Parathyroid adenoma (tissue), 2 donors: Measurements from ENCODE around the gene ABLIM2.
"Not testable (repeated sequence)": the region's sequence is repeated elsewhere in the genome, so short reads cannot be mapped to it uniquely, and the experiment has no call there.

Experiments
- H2AFZ ChIP-seq: fragments of 300-600 bp; sonication (generic); one replicate; pipeline ENCODE4 v1.7.0; 2017; ENCODE audit warnings: antibody characterized with exemption, mild to moderate bottlenecking
- H3K27ac ChIP-seq: fragments of 300-600 bp; sonication (generic); one replicate; pipeline ENCODE4 v1.7.0; 2017
- H3K27me3 ChIP-seq: fragments of 300-600 bp; sonication (generic); one replicate; pipeline ENCODE4 v1.7.0; 2017; ENCODE audit warnings: low read length; ENCODE audit not compliant: control insufficient read depth, insufficient read depth
- H3K36me3 ChIP-seq: fragments of 300-600 bp; sonication (generic); one replicate; pipeline ENCODE4 v1.7.0; 2017; ENCODE audit warnings: low read length; ENCODE audit not compliant: control insufficient read depth, insufficient read depth
- H3K4me1 ChIP-seq: fragments of 300-600 bp; sonication (generic); one replicate; pipeline ENCODE4 v1.7.0; 2017; ENCODE audit warnings: control low read depth
- H3K4me2 ChIP-seq: fragments of 300-600 bp; sonication (generic); one replicate; pipeline ENCODE4 v1.7.0; 2017; ENCODE audit warnings: low read length
- H3K4me3 ChIP-seq: fragments of 300-600 bp; sonication (generic); one replicate; pipeline ENCODE4 v1.7.0; 2017; ENCODE audit warnings: low read depth, low read length
- H3K79me2 ChIP-seq: fragments of 300-600 bp; sonication (generic); one replicate; pipeline ENCODE4 v1.7.0; 2017; ENCODE audit warnings: control low read depth
- H3K9ac ChIP-seq: fragments of 300-600 bp; sonication (generic); one replicate; pipeline ENCODE4 v1.7.0; 2017; ENCODE audit warnings: mild to moderate bottlenecking
- H3K9me3 ChIP-seq: fragments of 300-600 bp; sonication (generic); one replicate; pipeline ENCODE4 v1.7.0; 2017; ENCODE audit warnings: low read length; ENCODE audit not compliant: control insufficient read depth
- TF ChIP-seq, protein P1 (sequence below): fragments of 300-600 bp; sonication (generic); IDR thresholded peaks from one replicate; pipeline ENCODE4 v1.7.0; 2017; ENCODE audit warnings: antibody characterized with exemption, mild to moderate bottlenecking
- donor health status: primary hyperparathyroidism.

The ABLIM2 gene

DNA sequence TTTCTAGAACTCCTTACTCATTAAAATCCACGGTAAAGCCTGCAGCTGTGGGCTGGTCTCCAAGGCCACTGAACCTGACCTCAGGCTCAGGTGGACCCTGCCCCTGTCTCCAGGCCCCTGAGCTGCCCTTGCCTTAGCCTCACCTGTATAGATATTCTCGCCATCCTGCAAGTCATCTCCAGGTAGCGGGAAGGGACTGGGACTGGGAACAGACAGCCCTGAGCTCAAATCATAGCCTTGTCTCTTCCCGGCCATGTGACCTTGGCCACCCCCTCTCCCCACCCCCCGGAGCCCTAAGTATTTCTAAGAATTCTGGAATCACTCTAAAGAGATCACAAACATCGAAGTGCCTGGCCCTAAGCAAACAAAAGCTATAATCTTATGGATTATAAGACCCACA, 17.7 kb downstream of the ABLIM2 start:
- no peaks in the 10 kb centered on the region for H3K9me3 ChIP-seq
- TF ChIP-seq, protein P1, sequence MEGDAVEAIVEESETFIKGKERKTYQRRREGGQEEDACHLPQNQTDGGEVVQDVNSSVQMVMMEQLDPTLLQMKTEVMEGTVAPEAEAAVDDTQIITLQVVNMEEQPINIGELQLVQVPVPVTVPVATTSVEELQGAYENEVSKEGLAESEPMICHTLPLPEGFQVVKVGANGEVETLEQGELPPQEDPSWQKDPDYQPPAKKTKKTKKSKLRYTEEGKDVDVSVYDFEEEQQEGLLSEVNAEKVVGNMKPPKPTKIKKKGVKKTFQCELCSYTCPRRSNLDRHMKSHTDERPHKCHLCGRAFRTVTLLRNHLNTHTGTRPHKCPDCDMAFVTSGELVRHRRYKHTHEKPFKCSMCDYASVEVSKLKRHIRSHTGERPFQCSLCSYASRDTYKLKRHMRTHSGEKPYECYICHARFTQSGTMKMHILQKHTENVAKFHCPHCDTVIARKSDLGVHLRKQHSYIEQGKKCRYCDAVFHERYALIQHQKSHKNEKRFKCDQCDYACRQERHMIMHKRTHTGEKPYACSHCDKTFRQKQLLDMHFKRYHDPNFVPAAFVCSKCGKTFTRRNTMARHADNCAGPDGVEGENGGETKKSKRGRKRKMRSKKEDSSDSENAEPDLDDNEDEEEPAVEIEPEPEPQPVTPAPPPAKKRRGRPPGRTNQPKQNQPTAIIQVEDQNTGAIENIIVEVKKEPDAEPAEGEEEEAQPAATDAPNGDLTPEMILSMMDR: no peak
- no peaks in the 10 kb centered on the region for H3K27me3 ChIP-seq
- no peaks in the 10 kb centered on the region for H3K4me1 ChIP-seq
- no peak overlapping the region for H3K4me3 ChIP-seq
- no peaks in the 10 kb centered on the region for H3K36me3 ChIP-seq
- no peak overlapping the region for H3K27ac ChIP-seq
- H2AFZ ChIP-seq: no peak overlapping the region
- no peaks in the 10 kb centered on the region for H3K79me2 ChIP-seq
- no peak overlapping the region for H3K4me2 ChIP-seq
- no peak overlapping the region for H3K9ac ChIP-seq

DNA sequence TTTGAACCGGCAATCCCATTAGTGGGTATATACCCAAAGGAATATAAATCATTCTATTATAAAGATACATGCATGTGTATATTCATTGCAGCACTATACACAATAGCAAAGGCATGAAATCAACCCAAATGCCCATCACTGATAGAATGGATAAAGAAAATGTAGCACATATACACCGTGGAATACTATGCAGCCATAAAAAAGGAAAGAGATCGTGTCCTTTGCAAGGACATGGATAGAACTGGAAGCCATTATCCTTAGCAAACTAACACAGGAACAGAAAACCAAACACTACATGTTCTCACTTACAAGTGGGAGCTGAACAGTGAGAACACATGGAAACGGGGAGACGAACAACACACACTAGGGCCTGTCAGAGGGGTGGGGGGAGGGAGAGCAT, 18.9 kb downstream of the ABLIM2 start:
- not testable (repeated sequence) for H3K9me3 ChIP-seq, H3K4me3 ChIP-seq, H3K27me3 ChIP-seq, H2AFZ ChIP-seq, H3K27ac ChIP-seq, H3K4me1 ChIP-seq, H3K4me2 ChIP-seq, H3K36me3 ChIP-seq, H3K9ac ChIP-seq, H3K79me2 ChIP-seq

DNA sequence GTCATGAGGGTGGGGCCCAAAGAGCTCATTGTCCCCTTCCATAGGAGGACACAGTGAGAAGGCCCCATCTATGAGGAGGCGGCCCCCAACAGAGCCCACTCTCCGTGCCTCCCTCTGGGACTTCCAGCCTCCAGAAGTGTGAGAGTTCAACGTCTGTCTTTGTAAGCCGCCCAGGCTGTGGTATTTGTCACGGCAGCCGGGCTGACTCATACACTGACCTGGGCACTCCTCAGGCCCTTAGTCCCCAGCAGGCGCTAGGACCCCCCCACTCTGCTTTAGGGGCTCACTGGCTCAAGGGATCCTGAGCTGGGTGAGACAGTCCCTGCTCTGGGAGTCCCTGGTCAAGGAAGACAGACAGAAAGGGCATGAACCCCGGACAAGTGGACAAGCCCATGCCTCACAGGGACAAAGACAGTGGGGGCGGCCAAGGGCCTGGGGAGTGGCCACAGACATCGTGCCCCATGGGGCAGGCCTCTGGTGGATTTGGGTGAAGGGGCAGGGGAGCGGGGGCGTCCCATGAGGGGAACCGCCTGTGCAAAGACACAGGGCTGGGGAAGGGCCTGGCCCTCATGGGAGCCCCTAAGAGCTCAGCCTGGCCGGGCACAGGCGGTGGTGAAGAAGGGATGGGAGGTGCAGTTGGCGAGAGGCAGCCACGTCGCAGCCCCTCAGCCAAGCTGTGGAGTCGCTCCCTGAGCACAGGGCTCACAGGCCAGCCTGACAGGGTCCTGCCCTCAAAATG, 21.5 kb downstream of the ABLIM2 start:
- TF ChIP-seq, protein P1: no peak
- Histone ChIP-seq H3K4me2 (no peak overlapping the region), H3K4me3 (no peak overlapping the region)

DNA sequence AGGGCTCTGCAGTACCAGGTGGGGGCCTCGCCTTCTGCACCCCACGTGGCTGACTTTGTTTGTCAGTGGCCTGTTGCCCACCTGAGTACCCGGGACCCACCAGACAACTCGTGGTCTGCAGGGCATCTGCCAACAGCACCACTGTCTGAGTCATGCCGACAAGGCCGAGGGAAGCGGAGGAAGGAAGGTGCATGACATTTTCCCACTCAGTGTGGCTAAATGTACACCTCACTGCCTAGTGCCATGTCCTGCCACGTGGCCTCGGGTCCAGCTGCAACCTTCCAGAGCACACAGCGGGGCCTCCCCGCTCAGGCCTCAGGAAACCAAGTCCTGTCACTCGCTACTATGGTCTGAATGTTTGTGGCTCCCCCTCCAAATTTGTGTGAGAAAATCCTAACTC, 22.1 kb downstream of the ABLIM2 start:
- Histone ChIP-seq H3K4me2 (no peak overlapping the region), H2AFZ (no peak overlapping the region), H3K27ac (no peak overlapping the region), H3K36me3 (no peaks in the 10 kb centered on the region), H3K79me2 (no peaks in the 10 kb centered on the region), H3K9me3 (no peaks in the 10 kb centered on the region), H3K9ac (no peak overlapping the region), H3K27me3 (no peaks in the 10 kb centered on the region), H3K4me3 (no peak overlapping the region), H3K4me1 (peaks cover 10% of the 10 kb centered on the region)
- TF ChIP-seq, protein P1: no peak

More for the DNA sequence above, 21.5 kb downstream of the ABLIM2 start:
- Histone ChIP-seq H3K36me3 (no peaks in the 10 kb centered on the region), H3K9me3 (no peaks in the 10 kb centered on the region), H2AFZ (no peak overlapping the region), H3K27me3 (no peaks in the 10 kb centered on the region), H3K79me2 (no peaks in the 10 kb centered on the region), H3K4me1 (peaks cover 7% of the 10 kb centered on the region), H3K27ac (no peak overlapping the region), H3K9ac (no peak overlapping the region)

DNA sequence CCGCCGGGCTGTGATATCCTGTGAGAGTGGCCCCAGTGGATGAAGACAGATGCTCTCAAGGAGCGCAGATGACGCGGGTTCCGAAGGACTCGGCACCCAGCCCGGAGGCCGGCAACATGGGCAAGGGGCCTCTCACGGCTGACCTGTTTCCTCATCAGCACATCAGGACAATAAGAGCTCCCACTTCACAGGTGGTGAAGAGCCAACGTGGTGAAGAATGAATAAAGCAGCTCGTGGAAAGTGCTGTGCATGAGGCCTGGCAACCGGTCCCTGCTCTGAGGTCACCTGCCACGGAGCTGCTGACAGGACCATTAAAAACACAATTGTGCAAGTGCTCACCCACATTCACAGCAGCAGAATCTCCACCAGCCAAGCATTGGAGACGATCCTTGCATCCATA, 22.9 kb downstream of the ABLIM2 start:
- Histone ChIP-seq H2AFZ (no peak overlapping the region), H3K79me2 (no peaks in the 10 kb centered on the region), H3K4me3 (no peak overlapping the region), H3K4me2 (no peak overlapping the region), H3K27ac (no peak overlapping the region), H3K9ac (no peak overlapping the region), H3K27me3 (no peaks in the 10 kb centered on the region), H3K36me3 (no peaks in the 10 kb centered on the region), H3K4me1 (peaks cover 10% of the 10 kb centered on the region), H3K9me3 (no peaks in the 10 kb centered on the region)
- TF ChIP-seq, protein P1: no peak
